ENCODE data around the gene PTPRD.
"Not testable (repeated sequence)": the region's sequence is repeated elsewhere in the genome, so short reads cannot be mapped to it uniquely, and the experiment has no call there.

Gene PTPRD

GRCh38 chr9:9102295-9102694 is 1510.5 kb downstream of the PTPRD start:
- in situ Hi-C loops (cut with MboI; ENCODE audit: low sequenced_read_pairs): no loop called here

GRCh38 chr9:9100070-9100469 is 1512.7 kb downstream of the PTPRD start:
- in situ Hi-C loops (cut with MboI; ENCODE audit: low sequenced_read_pairs): no loop called here

GRCh38 chr9:9099646-9100045 is 1513.2 kb downstream of the PTPRD start:
- in situ Hi-C loops (cut with MboI; ENCODE audit: low sequenced_read_pairs): no loop called here

- in situ Hi-C loops (cut with MboI; ENCODE audit: low sequenced_read_pairs): not testable (repeated sequence)
Observed at GRCh38 chr9:9097254-9097653, 1515.5 kb downstream of the PTPRD start.

- in situ Hi-C loops (cut with MboI; ENCODE audit: low sequenced_read_pairs): no loop called here
Observed at GRCh38 chr9:9091387-9091786, 1521.4 kb downstream of the PTPRD start.

GRCh38 chr9:9079473-9079872 is 1533.3 kb downstream of the PTPRD start:
- in situ Hi-C loops (cut with MboI; ENCODE audit: low sequenced_read_pairs): no loop called here

- in situ Hi-C loops (cut with MboI; ENCODE audit: low sequenced_read_pairs): no loop called here
Observed at GRCh38 chr9:9078301-9078700, 1534.5 kb downstream of the PTPRD start.

GRCh38 chr9:9061627-9062026 is 1551.2 kb downstream of the PTPRD start:
- in situ Hi-C loops (cut with MboI; ENCODE audit: low sequenced_read_pairs): no loop called here

- in situ Hi-C loops (cut with MboI; ENCODE audit: low sequenced_read_pairs): no loop called here
Observed at GRCh38 chr9:9054354-9054992, 1558.3 kb downstream of the PTPRD start.

- in situ Hi-C loops (cut with MboI; ENCODE audit: low sequenced_read_pairs): no loop called here
Observed at GRCh38 chr9:9045572-9045971, 1567.2 kb downstream of the PTPRD start.

- in situ Hi-C loops (cut with MboI; ENCODE audit: low sequenced_read_pairs): no loop called here
Observed at GRCh38 chr9:9045072-9045471, 1567.7 kb downstream of the PTPRD start.

GRCh38 chr9:9043788-9044187 is 1569.0 kb downstream of the PTPRD start:
- in situ Hi-C loops (cut with MboI; ENCODE audit: low sequenced_read_pairs): not testable (repeated sequence)

- in situ Hi-C loops (cut with MboI; ENCODE audit: low sequenced_read_pairs): no loop called here
Observed at GRCh38 chr9:9041756-9042155, 1571.0 kb downstream of the PTPRD start.

- in situ Hi-C loops (cut with MboI; ENCODE audit: low sequenced_read_pairs): no loop called here
Observed at GRCh38 chr9:9033022-9033421, 1579.8 kb downstream of the PTPRD start.

- in situ Hi-C loops (cut with MboI; ENCODE audit: low sequenced_read_pairs): no loop called here
Observed at GRCh38 chr9:9016597-9016996, 1596.2 kb downstream of the PTPRD start.

GRCh38 chr9:9004810-9005209 is 1608.0 kb downstream of the PTPRD start:
- in situ Hi-C loops (cut with MboI; ENCODE audit: low sequenced_read_pairs): no loop called here

- in situ Hi-C loops (cut with MboI; ENCODE audit: low sequenced_read_pairs): no loop called here
Observed at GRCh38 chr9:9002826-9003583, 1609.8 kb downstream of the PTPRD start.

- in situ Hi-C loops (cut with MboI; ENCODE audit: low sequenced_read_pairs): no loop called here
Observed at GRCh38 chr9:8980496-8981013, 1632.2 kb downstream of the PTPRD start.

GRCh38 chr9:8978334-8978733 is 1634.5 kb downstream of the PTPRD start:
- in situ Hi-C loops (cut with MboI; ENCODE audit: low sequenced_read_pairs): no loop called here

GRCh38 chr9:8968350-8968749 is 1644.5 kb downstream of the PTPRD start:
- in situ Hi-C loops (cut with MboI; ENCODE audit: low sequenced_read_pairs): not testable (repeated sequence)

GRCh38 chr9:8963885-8964284 is 1648.9 kb downstream of the PTPRD start:
- in situ Hi-C loops (cut with MboI; ENCODE audit: low sequenced_read_pairs): no loop called here

GRCh38 chr9:8962084-8962483 is 1650.7 kb downstream of the PTPRD start:
- in situ Hi-C loops (cut with MboI; ENCODE audit: low sequenced_read_pairs): no loop called here
